ENCODE data around the gene EGF.
"Not testable (repeated sequence)": the region's sequence is repeated elsewhere in the genome, so short reads cannot be mapped to it uniquely, and the experiment has no call there.

Gene EGF

DNA sequence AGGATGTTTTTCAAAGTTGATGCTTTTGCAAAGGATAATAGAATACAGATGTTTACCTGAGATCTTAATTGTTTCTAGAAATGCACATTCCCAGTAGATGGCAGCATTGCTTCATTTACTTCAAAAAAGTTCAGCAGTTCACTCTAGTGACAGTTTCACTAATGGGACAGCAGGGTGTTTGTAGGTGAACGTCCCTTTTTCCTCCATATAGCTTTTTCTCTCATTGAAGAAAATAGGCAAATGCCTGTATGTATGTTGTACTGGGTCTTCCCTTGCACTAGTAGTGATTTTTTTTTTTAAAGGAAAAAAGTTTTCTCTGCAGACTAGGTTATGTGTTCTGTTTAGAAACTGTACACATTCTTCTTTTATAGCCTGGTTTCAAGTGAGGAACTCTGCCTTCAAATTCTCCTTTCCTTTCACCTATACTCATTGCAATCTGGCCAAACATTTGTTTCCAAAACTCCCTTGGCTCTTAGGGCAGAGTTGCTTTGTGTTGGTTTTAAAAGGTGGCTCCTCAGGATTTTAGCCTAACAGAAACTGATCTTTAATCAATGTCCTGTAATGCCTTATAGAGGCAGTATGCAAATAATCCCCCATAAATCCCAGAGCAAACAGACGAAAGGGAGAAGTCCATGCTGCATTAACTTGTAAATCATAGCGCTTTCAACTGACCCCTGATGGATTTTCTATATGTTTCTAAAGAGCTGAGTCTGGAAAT, 86.3 kb downstream of the EGF start:
- DNase-seq = no peak

DNA sequence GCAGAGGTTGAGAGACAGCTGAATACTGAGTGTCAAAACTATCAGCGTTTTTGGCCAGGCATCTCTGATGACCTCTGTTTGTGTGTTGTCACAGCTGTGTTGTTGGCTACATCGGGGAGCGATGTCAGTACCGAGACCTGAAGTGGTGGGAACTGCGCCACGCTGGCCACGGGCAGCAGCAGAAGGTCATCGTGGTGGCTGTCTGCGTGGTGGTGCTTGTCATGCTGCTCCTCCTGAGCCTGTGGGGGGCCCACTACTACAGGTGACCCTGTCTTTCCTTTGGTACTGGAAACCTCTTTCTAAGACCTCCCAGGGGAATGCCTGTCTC, 86.9 kb downstream of the EGF start:
- DNase-seq = no peak

DNA sequence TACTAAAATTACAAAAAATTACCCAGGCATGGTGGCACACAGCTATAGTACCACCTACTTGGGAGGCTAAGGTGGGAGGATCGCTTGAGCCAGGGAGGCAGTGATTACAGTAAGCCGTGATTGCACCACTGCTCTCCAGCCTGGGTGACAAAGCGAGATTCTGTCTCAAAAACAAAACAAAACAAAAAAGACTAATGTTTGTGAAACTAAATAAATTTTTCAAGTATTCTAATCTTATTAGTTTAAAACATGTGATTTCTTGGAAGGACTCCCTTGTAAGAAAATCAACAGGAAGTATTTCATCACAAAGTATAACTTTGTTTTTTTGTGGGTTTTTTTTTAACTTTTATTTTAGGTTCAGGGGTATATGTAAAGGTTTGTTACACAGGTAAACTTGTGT, 89.6 kb downstream of the EGF start:
- no peak for DNase-seq

DNA sequence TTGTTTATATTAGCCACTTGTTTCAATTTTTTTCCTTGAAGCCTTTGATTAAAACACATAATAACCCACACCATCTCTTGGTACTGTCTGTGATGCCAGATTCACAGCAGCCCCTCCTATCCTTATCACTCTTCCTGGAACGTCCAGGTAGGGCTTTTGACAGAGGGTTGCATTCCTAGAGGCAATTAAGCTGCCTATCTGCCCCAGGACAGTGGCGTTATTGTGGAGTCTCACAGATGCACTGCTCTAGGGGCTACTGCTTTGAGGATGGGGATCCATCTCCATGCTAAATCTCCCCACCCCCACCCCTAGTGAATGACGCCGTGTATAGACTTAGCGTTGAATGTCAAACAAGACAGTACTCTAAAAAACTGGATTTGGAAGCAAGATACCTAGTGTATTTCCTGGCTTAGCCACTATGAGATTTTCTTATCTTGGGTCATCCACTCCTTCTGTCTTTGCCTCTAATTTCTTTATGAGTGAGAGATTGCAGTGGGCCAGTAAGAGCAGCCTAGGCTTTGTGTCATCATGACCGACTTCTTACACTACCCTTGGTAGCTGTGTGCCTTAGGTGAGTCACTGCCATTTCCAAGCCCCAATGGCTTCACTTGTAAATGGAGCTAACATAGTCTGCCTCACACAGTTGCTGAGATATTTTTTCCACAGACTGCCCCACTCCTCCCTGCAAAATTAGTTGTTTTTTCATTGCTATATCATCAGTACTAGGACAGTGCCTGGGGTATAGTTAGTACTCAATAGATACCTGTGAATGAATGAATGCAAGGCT, 90.9 kb downstream of the EGF start:
- DNase-seq = no peak

DNA sequence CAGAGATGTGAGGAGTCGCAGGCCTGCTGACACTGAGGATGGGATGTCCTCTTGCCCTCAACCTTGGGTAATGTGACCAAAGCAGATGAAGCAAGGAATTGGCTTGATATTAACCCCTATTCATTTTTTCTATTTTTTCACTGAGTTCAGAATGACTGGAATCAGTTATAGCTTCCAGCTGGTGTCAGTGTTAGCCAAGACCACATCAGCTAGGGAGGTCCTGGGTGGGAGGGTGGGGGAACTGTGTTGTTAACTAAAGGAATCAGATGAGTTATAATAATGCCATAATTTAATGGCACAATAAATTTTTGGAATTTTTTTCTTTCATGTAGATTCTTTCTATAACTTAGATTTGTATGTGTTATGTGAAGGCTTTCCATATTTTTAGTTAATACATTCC, 91.9 kb downstream of the EGF start:
- no peak for DNase-seq

DNA sequence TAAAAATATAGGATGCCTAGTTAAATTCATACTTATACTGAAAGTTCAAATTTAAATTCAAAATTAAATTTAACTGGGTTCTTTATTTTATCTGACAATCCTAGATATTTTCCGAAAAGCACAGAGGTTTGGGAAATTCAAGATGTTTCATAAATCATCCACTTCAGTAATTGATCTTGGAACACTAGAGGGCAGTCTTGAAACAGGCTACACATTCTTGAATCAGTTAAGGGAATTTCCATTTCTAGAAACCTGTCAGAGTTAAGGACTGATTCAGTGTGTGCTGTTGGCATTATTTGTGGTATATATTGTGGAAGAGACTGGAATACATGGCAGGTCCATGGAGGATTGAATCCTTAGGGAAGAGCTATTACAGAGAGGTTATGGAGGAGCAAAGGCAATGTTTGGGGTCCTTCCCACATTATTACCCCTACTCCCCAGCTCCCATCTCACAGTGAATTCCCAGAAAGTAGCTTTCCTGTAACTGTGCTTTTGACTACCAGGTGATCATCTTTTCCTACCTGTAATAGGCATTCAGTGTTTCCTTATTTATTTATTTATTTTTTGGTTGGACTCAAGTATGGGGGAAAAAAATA, 92.9 kb downstream of the EGF start:
- no peak for DNase-seq

DNA sequence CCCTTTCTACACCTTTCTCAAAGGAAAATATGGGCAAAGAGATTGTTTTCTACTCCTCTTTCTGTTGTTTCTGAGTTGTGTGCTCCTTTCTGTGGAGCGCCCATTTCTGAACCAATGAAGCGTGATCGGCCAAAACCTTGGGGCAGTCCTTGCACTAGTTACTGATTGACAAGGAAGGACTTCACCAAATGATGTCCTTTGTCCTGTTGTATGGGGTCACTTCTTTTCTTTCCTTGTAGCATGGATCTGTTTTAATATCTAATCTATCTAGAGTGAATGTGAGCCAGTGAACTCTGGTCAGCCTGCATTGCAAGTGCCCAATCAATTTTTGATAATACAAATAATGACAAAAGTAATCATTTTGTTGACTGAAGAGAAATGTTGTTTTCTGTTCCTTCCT, 94.5 kb downstream of the EGF start:
- DNase-seq = no peak

DNA sequence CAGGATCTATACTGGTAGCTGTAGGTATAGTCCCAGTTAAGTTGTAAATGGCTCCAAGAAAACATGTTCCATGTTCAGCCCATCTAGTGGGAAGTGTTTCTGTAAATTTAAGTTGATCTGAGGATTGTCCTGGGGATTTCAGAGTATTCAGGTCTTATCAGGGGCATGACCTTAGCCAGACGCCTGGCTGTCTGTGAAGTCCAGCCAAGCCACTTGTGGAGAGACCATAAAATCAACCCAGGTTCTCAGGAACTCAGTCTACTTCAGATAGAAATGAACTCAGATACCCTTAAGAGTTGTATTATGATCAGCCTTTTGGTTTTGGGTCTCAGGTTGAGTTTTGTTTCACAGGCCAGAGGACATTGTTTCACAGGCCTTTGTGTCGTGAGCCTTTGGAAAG, 95.9 kb downstream of the EGF start:
- DNase-seq = no peak

DNA sequence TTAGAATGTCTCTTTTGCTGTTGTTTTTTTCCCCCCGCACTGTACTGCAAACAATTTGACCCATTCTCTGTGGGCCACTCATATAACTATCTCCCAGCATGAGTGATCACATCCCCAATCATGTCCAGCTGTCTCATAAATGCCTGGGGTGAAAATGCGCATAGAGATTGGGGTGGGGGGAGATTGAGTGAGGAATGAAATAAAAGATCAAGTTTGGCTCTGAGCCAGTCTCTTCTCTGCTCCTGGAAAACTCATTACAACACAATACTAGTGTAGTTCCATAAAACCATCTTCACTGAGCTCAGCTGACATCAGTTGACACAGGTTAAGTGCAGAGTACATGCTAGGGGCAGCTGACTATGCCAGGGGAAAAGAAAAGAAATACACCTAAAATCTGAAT, 96.9 kb downstream of the EGF start:
- no peak for DNase-seq

DNA sequence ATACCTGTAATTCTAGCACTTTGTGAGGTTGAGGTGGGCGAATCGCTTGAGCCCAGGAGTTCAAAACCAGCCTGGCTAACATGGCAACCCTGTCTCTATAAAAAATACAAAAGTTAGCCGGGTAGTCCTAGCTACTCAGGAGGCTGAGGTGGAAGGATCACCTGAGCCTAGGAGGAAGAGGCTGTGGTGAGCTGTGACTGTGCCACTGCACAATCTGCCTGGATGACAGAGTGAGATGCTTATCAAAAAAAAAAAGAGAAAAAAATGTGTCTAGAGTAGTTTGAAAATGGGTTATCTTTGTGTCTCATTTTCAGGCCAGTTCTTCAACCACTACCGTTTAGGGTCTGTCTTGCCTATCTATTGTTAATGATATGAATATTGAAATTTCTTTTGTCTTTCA, 98.1 kb downstream of the EGF start:
- no peak for DNase-seq

DNA sequence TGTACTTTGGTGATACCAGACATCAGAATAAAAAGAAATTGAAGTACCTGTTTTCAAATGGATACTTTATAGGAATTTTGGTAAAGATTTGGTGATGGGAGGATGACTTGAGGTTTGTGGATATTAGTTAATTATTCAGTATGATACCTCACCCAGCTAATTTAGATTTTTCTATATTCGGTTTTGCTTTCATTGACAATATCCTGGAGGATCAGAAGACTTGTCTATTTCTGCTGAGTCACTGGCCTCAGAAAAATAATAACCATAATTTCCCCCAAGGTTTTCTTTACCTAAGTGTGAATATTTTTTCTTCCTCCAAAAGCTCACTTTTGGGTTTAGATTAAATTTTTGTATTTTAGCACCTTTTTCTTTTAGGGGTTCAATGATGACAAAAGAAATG, 100.2 kb downstream of the EGF start:
- DNase-seq = no peak

DNA sequence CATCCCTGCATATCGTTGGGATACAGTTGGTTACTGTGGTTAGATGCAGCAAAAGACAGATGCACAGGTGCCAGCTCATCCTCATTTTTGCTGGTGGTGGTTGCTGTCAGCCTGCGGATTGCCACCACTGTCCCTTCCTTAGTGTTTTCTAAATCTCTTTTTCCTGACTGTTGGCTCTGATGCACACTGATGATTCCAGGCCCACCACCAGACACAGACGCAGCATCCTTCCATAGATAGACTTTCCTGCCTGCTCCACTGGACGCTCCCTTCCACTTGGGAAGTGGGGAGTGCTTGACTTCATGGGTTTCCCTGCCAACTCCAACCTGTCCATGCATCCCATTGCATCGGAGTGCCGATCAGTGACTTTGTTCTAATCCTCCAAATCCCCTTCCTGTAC, 101.5 kb downstream of the EGF start:
- DNase-seq = no peak

DNA sequence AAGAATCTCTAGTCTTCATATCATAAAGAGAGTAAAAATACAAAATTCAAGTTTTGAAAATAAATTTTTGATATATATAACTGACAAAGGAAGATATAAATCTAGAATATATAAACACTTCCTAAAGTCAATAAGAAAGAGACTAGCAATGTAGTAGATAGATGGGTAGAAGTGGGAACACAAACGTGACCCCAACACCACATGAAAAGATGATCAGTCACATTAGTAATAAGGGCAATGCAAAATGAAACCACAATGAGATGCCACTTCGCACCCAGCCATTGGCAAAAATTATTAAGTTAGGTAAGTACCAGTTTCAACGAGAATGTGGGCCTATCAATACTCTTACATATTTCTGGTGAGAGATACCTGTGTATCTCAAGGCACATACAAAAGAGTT, 106.5 kb downstream of the EGF start:
- DNase-seq = no peak

DNA sequence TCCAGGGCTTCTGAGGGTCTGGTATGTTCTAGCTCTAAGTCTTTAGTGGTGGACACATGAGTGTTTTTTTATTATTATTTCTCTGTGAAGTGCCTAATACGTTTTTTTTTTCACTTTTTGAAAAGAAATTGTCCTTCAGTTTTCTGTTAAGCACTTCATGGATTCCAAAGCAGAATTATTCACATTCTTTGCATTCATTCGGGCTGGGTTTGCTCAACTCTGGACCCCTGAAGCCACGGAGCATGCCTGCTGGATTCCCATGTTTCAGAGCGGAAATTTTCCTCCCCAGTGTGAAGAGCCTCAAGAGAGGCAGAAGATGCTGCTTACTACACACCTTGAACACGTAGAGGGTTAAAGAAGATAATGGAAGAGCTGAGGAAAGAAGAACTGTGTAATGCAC, 107.5 kb downstream of the EGF start:
- no peak for DNase-seq

DNA sequence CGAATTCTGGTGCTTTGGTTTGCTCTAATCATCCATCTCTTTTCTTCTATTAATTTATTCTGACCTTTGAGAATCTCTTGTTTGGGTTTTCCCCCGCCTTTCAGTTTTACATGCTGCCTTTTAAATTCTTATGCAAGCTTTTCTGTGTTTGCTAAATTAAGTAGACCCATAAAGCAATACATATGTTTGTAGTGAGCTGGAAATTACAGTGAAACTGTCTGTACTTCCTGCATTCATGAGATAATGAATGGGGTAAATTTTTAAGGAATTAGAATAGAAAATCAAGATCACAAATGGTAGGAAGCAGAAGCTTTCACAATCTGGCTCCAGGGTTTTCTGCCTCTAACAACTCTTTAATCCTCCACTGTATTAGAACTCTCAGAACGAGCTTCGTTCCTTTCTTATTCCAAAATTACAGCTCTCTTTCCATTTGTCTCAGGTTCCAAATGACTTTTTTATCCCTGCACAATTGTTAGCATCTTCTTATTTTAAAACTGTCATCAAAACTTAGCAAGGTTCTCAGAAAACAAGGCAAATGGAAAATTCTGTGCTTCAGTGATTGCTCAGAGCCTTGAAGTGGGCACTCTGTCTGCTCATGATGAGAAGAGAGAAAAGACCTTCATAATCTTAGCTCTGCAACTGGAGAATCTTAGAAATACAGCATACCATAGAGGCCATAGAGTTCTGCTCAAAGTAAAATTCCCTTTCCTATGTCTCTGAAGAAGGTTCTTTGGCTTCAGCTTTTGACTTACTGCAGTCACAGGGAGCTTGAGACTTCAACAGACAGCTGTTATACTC, 108.2 kb downstream of the EGF start:
- DNase-seq = no peak

DNA sequence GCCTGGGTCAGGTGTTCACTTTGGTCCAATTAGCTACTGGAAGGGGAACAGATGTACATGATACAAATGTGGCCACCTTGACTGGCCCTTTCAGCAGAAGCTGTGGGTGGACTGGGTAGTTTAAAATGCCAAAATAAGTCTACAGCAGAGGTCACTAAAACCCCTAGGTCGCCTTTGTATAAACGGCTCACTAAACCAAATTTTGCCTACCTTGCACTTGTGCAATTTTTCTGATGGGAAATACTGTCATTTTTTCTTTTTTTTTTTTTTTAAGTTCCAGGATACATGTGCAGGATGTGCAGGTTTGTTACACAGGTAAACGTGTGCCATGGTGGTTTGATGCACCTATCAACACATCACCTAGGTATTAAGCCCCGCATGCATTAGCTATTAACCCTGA, 109.8 kb downstream of the EGF start:
- DNase-seq = no peak

DNA sequence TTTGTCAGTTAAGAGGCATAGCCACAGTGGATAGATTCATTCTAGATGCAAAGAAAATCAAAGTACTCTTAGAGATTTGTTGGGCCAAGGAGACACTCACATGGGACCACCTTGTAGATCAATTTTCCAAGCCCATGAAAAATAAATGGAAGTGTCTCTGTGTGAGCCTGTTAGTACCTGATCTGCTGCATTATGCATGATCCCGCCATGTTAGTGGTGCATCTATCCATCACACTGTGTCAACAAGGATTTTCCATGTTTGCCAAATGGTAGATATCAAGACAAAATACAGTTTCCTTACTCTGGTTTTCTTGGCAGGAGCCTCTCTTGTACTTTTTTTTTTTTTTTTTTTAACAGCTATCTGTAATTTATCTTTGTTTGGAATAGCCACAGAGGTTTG, 112.4 kb downstream of the EGF start:
- no peak for DNase-seq

DNA sequence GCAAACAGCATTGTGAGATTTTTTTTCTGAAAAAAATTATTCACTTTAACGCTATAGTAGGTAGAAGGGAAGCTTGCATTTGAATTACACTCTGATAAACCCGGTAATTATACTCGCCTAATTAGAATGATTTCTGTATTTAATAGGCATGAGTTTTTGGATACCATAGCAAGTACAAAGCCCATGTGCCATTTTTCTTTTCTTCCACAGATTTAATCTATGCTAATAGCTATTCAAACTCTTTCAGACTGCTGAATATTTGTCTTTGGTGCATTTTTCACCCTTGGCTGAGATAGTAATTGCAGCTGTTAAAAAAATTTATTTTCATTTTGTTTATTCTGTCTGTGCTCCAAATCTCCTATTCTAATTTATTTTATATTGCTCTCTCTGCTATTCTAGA, 113.0 kb downstream of the EGF start:
- DNase-seq = no peak

DNA sequence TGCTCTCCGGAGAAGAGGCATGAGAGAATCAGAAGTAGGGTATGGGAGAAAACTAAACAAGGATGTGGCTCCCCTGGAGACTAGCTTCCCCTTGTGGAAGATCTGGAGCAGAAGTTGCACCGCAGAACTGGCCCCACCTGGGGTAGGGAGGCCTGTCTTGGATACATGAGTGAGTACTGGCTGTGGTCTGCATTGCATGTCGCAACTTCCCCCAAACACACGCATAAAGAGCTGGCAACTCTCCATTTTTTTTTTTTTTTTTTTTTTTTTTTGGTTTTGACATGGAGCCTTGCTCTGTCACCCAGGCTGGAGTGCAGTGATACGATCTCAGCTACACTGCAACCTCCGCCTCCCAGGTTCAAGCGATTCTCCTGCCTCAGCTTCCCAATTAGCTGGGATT, 119.9 kb downstream of the EGF start:
- DNase-seq = no peak

DNA sequence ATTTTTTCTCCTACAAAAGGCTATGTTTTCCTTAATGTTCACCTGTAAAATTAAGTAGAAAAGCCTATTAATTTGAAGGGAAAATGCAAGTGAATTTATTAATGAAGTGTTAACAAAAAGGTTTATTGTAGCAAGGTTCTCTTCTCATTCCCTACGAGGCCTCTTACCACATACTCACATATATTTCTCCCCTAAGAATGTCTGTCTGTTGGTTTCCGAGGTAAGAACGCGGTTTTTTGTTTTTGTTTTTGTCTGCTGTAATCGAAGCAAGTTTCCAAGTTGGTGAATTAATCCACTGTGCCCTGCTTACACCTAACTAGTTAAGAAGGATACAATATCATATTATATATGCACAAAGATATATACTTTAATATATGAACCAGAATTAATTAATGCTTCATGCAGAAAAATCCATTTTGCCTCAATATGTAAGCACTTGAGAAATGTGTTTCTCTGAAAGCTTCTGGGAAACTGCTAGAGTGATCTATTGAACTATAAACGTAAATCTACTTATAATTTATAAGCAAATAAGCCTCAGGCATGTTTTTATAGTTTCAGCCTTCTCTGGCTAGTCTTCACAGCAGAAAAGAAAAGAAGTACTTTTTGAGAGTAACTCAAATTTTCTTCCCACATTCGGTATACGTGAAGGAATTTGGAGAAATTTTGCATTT, 120.8 kb downstream of the EGF start:
- no peak for DNase-seq

DNA sequence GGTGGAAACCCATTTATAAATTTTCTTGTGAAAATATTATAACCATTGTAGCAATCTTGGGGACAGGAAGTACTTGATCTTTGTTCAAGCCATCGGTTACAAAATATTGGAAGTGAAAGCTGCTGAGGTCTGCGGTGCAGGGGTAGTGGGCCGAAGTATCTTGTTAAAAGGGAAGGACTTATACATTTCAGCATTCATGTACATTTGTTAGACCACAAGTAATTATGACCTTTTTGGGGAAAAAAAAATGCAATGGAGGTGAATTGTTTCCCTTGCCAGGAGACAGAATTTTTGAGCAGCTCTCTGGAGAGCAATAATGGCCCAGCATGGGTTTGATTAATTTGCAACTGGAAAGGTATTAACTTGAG, 121.3 kb downstream of the EGF start:
- DNase-seq = no peak

DNA sequence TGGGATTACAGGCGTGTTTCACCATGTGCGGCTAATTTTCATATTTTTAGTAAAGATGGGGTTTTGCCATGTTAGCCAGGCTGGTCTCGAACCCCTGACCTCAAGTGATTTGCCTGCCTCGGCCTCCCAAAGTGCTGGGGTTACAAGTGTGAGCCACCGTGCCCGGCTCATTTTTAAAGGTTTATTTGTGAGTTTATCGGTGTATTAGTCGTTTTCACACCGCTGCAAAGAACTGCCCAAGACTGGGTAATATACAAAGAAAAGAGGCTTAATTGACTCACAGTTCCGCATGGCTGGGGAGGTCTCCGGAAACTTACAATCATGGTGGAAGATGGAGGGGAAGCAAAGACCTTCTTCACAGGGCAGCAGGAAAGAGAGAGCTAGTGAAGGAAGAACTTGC, 126.5 kb downstream of the EGF start:
- not testable (repeated sequence) for DNase-seq

DNA sequence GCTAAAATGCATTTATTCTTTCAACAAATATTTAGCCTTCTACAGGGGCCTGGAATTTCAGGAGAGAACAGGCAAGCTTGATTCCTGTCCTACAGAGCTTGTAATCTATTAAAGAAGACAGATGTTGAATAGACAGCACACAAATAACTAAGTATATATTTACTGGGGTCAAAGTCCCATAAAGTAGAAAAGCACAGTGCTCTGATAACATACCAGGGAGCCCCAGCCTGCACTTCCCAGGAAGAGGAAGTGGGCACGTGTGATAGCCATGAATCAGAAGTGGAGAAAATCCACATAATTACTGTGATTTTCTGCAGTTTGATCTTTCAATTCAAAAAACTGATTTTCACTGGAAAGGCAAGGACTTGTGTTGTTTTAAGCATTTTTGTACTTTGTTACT, 129.1 kb downstream of the EGF start:
- no peak for DNase-seq

All from NCI-H524 treated with DMSO at 0.1 percent for 48 hours (cell line).